ENCODE measurements around the gene PNPLA7. TPM values are rescaled to one million over a fixed set of nuclear protein-coding genes. Genes with fewer than 3 reads are reported as not detected.

Gene PNPLA7
- total RNA-seq, 1 donor from 2014 or later, result 9.0 TPM

GRCh38 chr9:137445275-137445807, 104.9 kb downstream of the PNPLA7 start:
- Histone ChIP-seq H3K4me1 (peaks cover 13% of the 10 kb centered on the region), H3K36me3 (peaks cover 11% of the 10 kb centered on the region), H3K4me3 (no peak overlapping the region), H3K27ac (replicated peaks) (no peak overlapping the region), H3K27me3 (ENCODE audit: low read depth) (peaks cover 40% of the 10 kb centered on the region), H3K9me3 (replicated peaks) (no peaks in the 10 kb centered on the region)
- TF ChIP-seq CTCF (IDR thresholded peaks at IDR 0.05; ENCODE audit: borderline replicate concordance), result peak; percentile 85
- DNase-seq, result peak; percentile 71
- intact Hi-C loops (cut with micrococcal nuclease), result no loop called here

GRCh38 chr9:137444106-137444790, 106.0 kb downstream of the PNPLA7 start:
- H3K27ac ChIP-seq (replicated peaks), result no peak overlapping the region
- peaks cover 44% of the 10 kb centered on the region for H3K27me3 ChIP-seq (ENCODE audit: low read depth)
- H3K4me3 ChIP-seq, result no peak overlapping the region
- H3K36me3 ChIP-seq, result peaks cover 7% of the 10 kb centered on the region
- no peak for DNase-seq
- no peak for TF ChIP-seq CTCF (IDR thresholded peaks at IDR 0.05; ENCODE audit: borderline replicate concordance)
- H3K9me3 ChIP-seq (replicated peaks), result no peaks in the 10 kb centered on the region
- intact Hi-C loops (cut with micrococcal nuclease), result no loop called here
- peaks cover 17% of the 10 kb centered on the region for H3K4me1 ChIP-seq

GRCh38 chr9:137441935-137442321, 108.3 kb downstream of the PNPLA7 start:
- no peak for DNase-seq
- Histone ChIP-seq H3K27me3 (ENCODE audit: low read depth) (peaks cover 52% of the 10 kb centered on the region), H3K36me3 (no peaks in the 10 kb centered on the region), H3K4me3 (peak overlapping the region; percentile 62), H3K27ac (replicated peaks) (no peak overlapping the region), H3K9me3 (replicated peaks) (no peaks in the 10 kb centered on the region), H3K4me1 (peaks cover 22% of the 10 kb centered on the region)
- intact Hi-C loops (cut with micrococcal nuclease), result no loop called here
- no peak for TF ChIP-seq CTCF (IDR thresholded peaks at IDR 0.05; ENCODE audit: borderline replicate concordance)

GRCh38 chr9:137441289-137441934, 108.8 kb downstream of the PNPLA7 start, which contains the start of gene ENTPD8:
TSS of gene ENTPD8 (minus strand) at chr9:137441357. CDS start at chr9:137438285, 3,072 bp downstream.
- Histone ChIP-seq H3K36me3 (no peaks in the 10 kb centered on the region), H3K9me3 (replicated peaks) (no peaks in the 10 kb centered on the region), H3K4me3 (peak within 1 kb of the TSS; percentile 62), H3K4me1 (peaks cover 22% of the 10 kb centered on the region), H3K27ac (replicated peaks) (no peak within 1 kb of the TSS), H3K27me3 (ENCODE audit: low read depth) (peaks cover 52% of the 10 kb centered on the region)
- no peak for TF ChIP-seq CTCF (IDR thresholded peaks at IDR 0.05; ENCODE audit: borderline replicate concordance)
- no peak for DNase-seq
- intact Hi-C loops (cut with micrococcal nuclease), result no loop called here

- Histone ChIP-seq H3K4me1 (peaks cover 18% of the 10 kb centered on the region), H3K27ac (replicated peaks) (no peak overlapping the region), H3K4me3 (no peak overlapping the region), H3K36me3 (no peaks in the 10 kb centered on the region), H3K9me3 (replicated peaks) (no peaks in the 10 kb centered on the region), H3K27me3 (ENCODE audit: low read depth) (peaks cover 44% of the 10 kb centered on the region)
- DNase-seq, result no peak
- intact Hi-C loops (cut with micrococcal nuclease), result no loop called here
- TF ChIP-seq CTCF (IDR thresholded peaks at IDR 0.05; ENCODE audit: borderline replicate concordance), result no peak
Observed at GRCh38 chr9:137439158-137439714, 111.0 kb downstream of the PNPLA7 start.
